Duodenal mucosa (tissue), 2 donors: ENCODE data around the gene ALPG.
"Not testable (repeated sequence)": the region's sequence is repeated elsewhere in the genome, so short reads cannot be mapped to it uniquely, and the experiment has no call there.

Experiments
- H3K27ac ChIP-seq: one replicate; pipeline ENCODE4 v1.7.0; 2013; ENCODE audit warnings: low read depth, low read length
- H3K27me3 ChIP-seq, 2 donors: one replicate each; pipeline ENCODE4 v1.7.0; 2013; ENCODE audit warnings: low read length in 2 of 2, control low read depth in 1 of 2; ENCODE audit not compliant: insufficient read depth in 2 of 2, control insufficient read depth in 1 of 2
- H3K36me3 ChIP-seq, 2 donors: one replicate each; pipeline ENCODE4 v1.7.0; 2013; ENCODE audit warnings: low read length in 2 of 2, control low read depth in 1 of 2; ENCODE audit not compliant: insufficient read depth in 2 of 2, control insufficient read depth in 1 of 2
- H3K4me1 ChIP-seq, 2 donors: one replicate each; pipeline ENCODE4 v1.7.0; 2013; ENCODE audit warnings: low read length in 2 of 2, control low read depth in 1 of 2; ENCODE audit not compliant: insufficient read depth in 2 of 2, control insufficient read depth in 1 of 2
- H3K4me3 ChIP-seq, 2 donors: one replicate each; pipeline ENCODE4 v1.7.0; 2013; ENCODE audit warnings: low read length in 2 of 2, low read depth in 1 of 2
- H3K9ac ChIP-seq, 2 donors: one replicate each; pipeline ENCODE4 v1.7.0; 2013; ENCODE audit warnings: low read length in 2 of 2, low read depth in 1 of 2
- H3K9me3 ChIP-seq, 2 donors: one replicate each; pipeline ENCODE4 v1.7.0; 2013; ENCODE audit warnings: low read length in 2 of 2, control low read depth in 1 of 2; ENCODE audit not compliant: control insufficient read depth in 1 of 2

ALPG gene

DNA sequence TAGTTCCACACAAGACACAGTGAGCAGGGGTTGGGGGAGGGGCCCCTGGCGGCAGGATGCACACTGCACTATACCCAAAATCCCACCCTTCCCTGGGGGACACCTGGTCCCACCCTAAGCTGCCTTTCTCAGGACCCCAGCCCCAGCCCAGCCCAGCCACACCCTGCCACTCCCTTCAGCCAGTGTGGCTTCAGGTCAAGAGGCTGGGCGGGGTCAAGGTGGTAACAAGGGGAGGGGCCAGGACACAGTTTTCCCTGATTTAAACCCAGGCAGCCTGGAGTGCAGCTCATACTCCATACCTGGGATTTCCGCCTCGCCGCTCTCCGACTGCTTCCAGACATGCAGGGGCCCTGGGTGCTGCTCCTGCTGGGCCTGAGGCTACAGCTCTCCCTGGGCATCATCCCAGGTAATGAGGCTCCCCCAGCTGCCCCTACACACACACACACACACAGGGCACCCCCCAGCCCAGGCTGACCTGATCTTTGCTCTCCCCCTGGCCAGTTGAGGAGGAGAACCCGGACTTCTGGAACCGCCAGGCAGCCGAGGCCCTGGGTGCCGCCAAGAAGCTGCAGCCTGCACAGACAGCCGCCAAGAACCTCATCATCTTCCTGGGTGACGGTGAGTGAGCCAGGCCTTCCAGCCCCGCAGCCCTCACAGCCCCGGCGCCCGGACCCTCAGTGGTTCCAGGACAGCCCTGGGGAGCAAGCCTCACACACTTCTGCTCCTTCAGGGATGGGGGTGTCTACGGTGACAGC lies at the start of gene ALPG:
Gene ALPG, plus strand, starts transcription at position 289 of the 755 bp plus-strand sequence. Its CDS starts 51 bp downstream, at position 340.
- H3K27me3 ChIP-seq, result no peaks in the 10 kb centered on the region
- no peak within 1 kb of the TSS for H3K4me3 ChIP-seq

DNA sequence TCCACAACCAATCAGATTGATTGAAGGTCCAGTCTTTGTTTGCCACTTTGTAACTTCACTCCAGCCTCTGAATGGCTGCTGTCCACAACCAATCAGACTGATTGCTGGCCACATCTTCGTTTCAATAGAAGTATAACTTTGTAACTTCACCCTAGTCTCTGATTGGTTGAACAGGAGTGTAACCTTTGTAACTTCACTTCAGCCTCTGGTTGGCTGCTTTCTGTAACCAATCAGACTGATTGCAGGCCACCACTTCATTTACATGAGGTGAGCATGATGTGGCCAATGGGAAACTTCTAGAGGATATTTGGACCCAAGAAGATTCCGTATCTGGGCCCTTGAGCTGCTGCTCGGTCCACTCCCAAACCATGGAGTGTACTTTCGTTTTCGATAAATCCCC lies 45.0 kb upstream of the ALPG start:
- Histone ChIP-seq H3K9ac (no peak overlapping the region), H3K27me3 (no peaks in the 10 kb centered on the region), H3K4me3 (no peak overlapping the region), H3K36me3 (no peaks in the 10 kb centered on the region), H3K4me1 (peaks cover 0 to 4% of the 10 kb centered on the region in 2 donors), H3K9me3 (peaks cover 0 to 3% of the 10 kb centered on the region in 2 donors), H3K27ac (no peak overlapping the region)

More for the DNA sequence above, at the start of gene ALPG:
- Histone ChIP-seq H3K36me3 (no peaks in the 10 kb centered on the region), H3K27ac (no peak within 1 kb of the TSS), H3K4me1 (peaks cover 0 to 15% of the 10 kb centered on the region in 2 donors), H3K9ac (no peak within 1 kb of the TSS), H3K9me3 (no peaks in the 10 kb centered on the region)

DNA sequence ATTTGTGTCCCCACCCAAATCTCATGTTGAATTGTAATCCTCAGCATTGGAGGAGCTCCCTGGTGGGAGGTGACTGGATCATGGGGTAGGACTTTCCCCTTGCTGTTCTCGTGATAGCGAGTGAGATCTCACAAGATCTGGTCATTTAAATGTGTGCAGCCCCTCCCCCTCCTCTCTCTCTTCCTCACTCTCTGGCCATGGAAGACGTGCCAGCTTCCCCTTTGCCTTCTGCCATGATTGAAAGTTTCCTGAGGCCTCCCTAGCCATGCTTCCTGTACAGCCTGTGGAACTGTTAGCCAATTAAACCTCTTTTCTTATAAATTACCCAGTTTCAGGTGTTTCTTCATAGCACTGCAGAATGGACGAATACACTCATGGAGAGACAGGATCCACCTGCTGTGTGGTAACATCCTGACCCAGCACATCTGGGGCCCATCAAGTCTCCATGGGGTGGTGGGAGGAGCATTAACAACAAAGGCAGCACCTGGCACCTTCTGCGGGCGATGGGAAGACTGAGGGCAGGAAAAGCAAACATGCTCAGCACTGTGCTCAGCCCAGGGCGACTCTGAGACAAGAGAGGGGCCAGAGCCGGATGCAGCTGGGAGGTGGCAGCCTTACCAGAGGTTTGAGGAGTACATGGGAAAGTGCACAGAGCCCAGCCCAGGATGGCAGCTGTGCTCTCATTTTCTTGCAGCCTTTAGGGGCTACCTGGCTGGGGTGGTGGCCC lies 44.3 kb upstream of the ALPG start:
- Histone ChIP-seq H3K27me3 (no peaks in the 10 kb centered on the region), H3K9ac (no peak overlapping the region)

DNA sequence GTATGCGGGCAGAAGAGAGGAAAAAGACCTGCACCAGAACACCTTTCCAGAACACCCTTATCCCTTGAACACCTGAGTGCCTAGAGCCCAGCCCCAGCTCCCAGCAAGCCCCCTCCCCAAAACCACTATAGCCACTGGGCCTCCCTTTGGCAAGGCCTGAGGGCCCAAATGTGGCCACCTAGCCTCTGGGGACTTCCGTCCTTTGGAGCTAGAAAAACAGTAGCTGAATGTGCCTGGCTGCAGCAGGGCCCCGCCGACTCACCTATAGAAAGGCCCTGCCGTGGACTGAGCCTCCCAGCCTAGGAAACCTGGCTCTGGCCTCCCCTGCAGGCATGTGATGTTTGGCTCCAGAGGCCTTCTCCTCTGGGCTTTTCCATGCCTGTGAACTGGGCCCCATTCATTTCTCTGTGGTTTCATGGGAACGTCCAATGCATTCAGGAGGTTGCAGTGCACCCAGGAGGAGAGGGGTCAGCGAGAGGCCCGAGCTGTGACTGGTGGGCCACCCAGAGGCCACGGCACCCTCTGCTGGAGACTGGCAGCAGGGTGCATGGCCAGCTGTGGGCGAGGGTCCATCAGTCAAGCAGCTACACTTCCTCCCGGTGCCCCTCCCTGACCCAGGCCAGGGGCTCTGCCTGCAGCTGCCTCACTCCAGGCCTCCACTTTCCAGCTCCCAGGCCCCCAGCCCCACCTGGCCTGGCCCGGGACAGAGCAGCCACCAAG lies 43.4 kb upstream of the ALPG start:
- H3K4me1 ChIP-seq, H3K36me3 ChIP-seq, H3K9ac ChIP-seq, H3K27ac ChIP-seq, H3K27me3 ChIP-seq, H3K9me3 ChIP-seq: not testable (repeated sequence)
- peak overlapping the region in 1 of 2 donors; percentile 43 for H3K4me3 ChIP-seq

More for the DNA sequence above, 44.3 kb upstream of the ALPG start:
- no peaks in the 10 kb centered on the region for H3K36me3 ChIP-seq
- no peak overlapping the region for H3K4me3 ChIP-seq
- H3K9me3 ChIP-seq, result peaks cover 0 to 3% of the 10 kb centered on the region in 2 donors
- no peak overlapping the region for H3K27ac ChIP-seq
- H3K4me1 ChIP-seq, result peaks cover 0 to 4% of the 10 kb centered on the region in 2 donors

DNA sequence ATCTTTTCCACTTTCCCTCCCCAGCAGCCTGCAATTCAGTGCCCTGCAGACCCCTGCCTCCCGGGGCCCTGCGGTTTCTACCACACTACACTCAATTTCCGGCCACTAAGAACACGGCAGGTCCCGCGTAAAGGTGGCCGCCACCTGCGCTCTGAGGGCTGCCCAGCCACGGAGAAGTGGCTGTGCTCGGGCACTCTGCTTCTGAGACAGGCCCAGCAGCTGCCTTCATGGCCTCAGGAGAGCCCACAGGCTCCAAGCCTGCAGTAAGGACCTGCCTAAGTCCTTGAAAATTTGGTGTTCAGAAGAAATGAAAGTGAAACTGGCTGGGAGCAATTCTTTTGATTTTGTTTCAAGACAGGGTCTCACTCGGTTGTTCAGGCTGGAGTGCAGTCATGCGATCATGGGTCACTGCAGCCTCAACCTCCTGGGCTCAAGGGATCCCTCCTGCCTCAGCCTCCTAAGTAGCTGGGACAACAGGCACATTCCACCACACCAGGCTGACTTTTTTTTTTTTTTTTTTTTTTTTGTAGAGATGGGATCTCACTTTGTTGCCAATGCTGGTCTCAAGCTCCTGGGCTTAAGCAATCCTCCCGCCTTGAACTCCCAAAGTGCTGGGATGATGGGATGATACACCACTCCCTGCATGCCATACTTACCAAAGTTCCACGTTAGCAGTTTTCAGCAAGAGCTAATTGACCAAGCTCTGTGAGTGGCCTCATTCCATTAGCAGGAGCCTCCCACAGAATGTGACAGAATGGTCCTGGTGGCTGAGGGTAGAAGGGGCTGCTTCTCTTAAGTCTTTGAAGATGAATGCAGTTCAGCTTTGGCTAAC lies 42.6 kb upstream of the ALPG start:
- H3K4me3 ChIP-seq, result peak overlapping the region; percentile 43 to 46
- H3K36me3 ChIP-seq, result no peaks in the 10 kb centered on the region
- no peak overlapping the region for H3K27ac ChIP-seq
- peaks cover 0 to 4% of the 10 kb centered on the region in 2 donors for H3K4me1 ChIP-seq
- H3K9me3 ChIP-seq, result peaks cover 0 to 3% of the 10 kb centered on the region in 2 donors
- H3K27me3 ChIP-seq, result no peaks in the 10 kb centered on the region
- H3K9ac ChIP-seq, result no peak overlapping the region

DNA sequence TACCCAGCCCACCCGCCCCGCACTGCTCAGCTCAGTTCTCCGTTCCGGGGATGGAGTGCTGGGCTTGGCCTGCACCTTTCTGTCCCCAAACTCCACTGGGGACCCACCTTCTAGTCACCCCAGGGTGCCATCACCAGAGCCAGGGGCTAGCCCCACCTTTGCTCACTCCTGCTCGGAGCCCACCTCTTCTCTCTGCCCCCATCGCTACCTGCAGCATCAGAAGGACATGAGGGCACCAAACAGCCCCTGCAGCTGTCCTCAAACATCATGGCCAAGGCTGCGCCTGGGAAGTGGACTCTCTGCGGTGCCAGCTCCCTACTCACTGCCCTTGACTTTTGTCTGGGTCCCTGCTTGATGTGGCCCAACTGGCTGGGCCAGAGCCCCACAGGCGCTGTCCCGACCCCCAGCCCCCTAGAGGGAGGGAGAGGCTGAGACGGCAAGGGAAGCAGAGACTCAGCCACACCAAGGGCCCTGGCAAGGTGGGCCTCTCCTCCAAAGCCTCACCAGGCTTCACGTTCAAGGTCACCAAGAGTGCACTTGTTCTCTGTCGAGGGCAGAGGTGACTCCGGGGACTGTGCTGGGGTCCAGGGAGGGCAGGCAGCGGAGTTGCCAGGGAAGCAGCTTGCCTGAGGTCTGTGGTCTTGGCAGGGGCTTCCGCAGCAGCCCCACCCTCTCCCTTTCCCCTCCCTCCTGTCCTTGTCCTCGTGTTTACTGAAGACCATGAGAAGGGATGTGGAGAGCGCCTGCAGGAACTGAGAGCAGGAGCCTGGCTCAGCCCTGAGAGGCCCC lies 41.6 kb upstream of the ALPG start:
- not testable (repeated sequence) for H3K9ac ChIP-seq, H3K36me3 ChIP-seq, H3K4me3 ChIP-seq, H3K27me3 ChIP-seq, H3K9me3 ChIP-seq, H3K27ac ChIP-seq, H3K4me1 ChIP-seq

DNA sequence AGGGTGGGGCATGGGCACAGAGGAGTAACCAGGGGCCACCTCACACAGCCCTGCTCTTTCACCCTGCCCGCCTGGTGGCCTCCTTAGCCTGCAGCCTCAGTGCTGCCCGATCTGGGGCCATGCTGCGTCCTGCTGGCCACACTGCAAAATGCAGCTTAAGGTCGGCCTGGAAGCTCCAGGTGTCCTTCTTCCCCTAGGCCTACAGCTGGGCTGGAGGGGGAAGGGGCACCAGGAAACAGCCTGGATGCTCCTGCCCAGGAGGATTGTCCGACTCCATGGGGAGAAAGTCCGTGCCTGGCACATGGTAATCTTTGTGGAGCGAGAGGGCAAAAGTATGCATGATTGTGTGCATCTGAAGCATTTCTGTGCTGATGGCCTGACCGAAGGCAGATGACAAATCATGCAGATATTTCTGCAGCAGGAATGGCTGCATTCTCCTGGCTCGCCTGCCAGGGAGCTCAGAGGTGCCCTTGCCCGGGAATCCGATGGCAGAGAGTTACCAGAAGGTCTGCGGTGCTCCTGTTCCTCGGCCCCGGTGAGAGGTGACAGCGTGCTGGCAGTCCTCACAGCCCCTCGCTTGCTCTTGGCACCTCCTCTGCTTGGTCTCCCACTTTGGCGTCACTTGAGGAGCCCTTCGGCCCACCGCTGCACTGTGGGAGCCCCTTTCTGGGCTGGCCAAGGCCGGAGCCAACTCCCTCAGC lies 40.9 kb upstream of the ALPG start:
- Histone ChIP-seq H3K9ac (no peak overlapping the region), H3K4me3 (no peak overlapping the region), H3K27ac (no peak overlapping the region), H3K4me1 (peaks cover 0 to 4% of the 10 kb centered on the region in 2 donors), H3K27me3 (no peaks in the 10 kb centered on the region), H3K9me3 (peaks cover 0 to 3% of the 10 kb centered on the region in 2 donors), H3K36me3 (no peaks in the 10 kb centered on the region)

DNA sequence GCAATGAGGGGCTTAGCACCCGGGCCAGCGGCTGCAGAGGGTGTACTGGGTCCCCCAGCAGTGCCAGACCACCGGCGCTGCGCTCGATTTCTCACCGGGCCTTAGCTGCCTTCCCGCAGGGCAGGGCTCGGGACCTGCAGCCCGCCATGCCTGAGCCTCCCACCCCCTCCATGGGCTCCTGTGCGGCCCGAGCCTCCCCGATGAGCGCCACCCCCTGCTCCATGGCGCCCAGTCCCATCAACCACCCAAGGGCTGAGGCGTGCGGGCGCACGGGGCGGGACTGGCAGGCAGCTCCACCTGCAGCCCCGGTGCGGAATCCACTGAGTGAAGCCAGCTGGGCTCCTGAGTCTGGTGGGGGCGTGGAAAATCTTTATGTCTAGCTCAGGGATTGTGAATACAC lies 40.2 kb upstream of the ALPG start:
- not testable (repeated sequence) for H3K9ac ChIP-seq, H3K27ac ChIP-seq, H3K4me3 ChIP-seq, H3K4me1 ChIP-seq, H3K27me3 ChIP-seq, H3K9me3 ChIP-seq, H3K36me3 ChIP-seq

DNA sequence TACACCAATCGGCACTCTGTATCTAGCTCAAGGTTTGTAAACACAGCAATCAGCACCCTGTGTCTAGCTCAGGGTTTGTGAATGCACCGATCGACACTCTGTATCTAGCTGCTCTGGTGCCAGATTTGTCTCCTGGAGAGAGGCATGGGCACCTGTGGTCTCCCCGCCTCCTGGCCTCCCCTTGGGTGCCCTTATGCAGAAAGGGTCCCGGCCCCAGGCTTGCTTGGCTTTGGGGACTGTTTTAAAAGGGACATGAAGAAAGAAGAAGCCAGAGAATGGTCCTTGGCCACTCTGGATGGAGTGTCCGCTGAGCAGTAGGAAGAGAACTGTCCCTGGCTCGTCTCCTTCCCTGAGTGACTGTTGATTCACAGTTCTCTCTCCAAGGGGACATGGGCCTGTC lies 39.6 kb upstream of the ALPG start:
- H3K27me3 ChIP-seq, result no peaks in the 10 kb centered on the region
- no peak overlapping the region for H3K4me3 ChIP-seq
- H3K9me3 ChIP-seq, result no peaks in the 10 kb centered on the region
- no peak overlapping the region for H3K27ac ChIP-seq
- peaks cover 0 to 4% of the 10 kb centered on the region in 2 donors for H3K4me1 ChIP-seq
- no peak overlapping the region for H3K9ac ChIP-seq
- no peaks in the 10 kb centered on the region for H3K36me3 ChIP-seq
